GM12865 (cell line): Measurements from ENCODE around the gene ATG4B.

Experiments
- DNase-seq: peaks from one replicate; pipeline ENCODE4 v3.0.0; 2010; ENCODE audit warnings: low read depth
- H3K4me3 ChIP-seq: 2 replicates; pipeline ENCODE4 v1.5.1; 2011; ENCODE audit warnings: mild to moderate bottlenecking, low read depth, low read length, control low read depth
- CTCF ChIP-seq: IDR thresholded peaks from 2 replicates; pipeline ENCODE4 v1.5.1; 2011; ENCODE audit warnings: low read length, control low read depth, low read depth, inconsistent platforms; ENCODE audit not compliant: insufficient read depth; ENCODE audit errors: missing control alignments

ATG4B gene

DNA sequence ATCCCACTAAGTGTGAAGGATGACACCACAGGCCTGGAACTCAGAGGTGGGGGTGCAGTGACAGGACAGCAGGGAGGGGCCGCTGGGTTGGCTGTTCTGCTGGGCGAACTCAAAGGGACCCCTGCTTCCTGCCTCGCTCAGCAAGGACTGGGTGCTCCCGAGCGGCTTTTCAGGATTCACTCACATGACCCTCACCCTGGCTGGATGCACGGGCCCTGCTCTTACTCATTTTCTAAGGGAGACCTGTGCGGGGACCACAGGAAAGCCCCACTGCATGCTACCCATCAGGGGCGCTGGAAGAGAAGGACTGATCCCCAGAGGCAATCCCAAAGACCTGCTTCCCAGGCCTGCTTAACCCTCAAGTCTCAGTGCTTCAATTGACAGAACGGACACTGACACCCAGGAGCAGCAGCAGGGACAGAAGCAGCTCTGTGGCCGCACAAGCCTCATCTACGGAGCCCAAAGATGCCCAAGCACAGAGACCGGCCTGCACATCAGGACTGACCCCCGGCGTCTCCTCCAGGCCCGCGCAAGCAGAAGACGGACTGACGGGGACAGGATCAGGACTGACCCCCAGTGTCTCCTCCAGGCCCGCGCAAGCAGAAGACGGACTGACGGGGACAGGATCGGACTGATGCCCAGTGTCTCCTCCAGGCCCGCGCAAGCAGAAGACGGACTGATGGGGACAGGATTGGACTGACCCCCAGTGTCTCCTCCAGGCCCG lies 30.2 kb upstream of the ATG4B start:
- no peak for TF ChIP-seq CTCF
- no peak for DNase-seq
- H3K4me3 ChIP-seq: no peak overlapping the region

GRCh38 chr2:241608881-241609280 lies 28.6 kb upstream of the ATG4B start:
- H3K4me3 ChIP-seq: no peak overlapping the region
- TF ChIP-seq CTCF: no peak
- DNase-seq: no peak

GRCh38 chr2:241609859-241610793 lies 27.4 kb upstream of the ATG4B start:
- peak overlapping the region; percentile 60 for H3K4me3 ChIP-seq

GRCh38 chr2:241611062-241611461 lies 26.4 kb upstream of the ATG4B start:
- no peak for TF ChIP-seq CTCF
- no peak for DNase-seq

More at GRCh38 chr2:241609859-241610793, 27.4 kb upstream of the ATG4B start:
- TF ChIP-seq CTCF: peak; percentile 75
- peak; percentile 94 for DNase-seq

GRCh38 chr2:241612156-241613016 lies 25.1 kb upstream of the ATG4B start:
- no peak for TF ChIP-seq CTCF
- no peak overlapping the region for H3K4me3 ChIP-seq
- DNase-seq: no peak

More at GRCh38 chr2:241611062-241611461, 26.4 kb upstream of the ATG4B start:
- no peak overlapping the region for H3K4me3 ChIP-seq

GRCh38 chr2:241613017-241613780 lies 24.3 kb upstream of the ATG4B start:
- no peak for DNase-seq
- no peak overlapping the region for H3K4me3 ChIP-seq
- no peak for TF ChIP-seq CTCF
